OCI-LY7 (cell line): ENCODE data around the gene SART1. TPM values are rescaled to one million over a fixed set of nuclear protein-coding genes. Genes with fewer than 3 reads are reported as not detected.
"Not testable (repeated sequence)": the region's sequence is repeated elsewhere in the genome, so short reads cannot be mapped to it uniquely, and the experiment has no call there.

Experiments used
- BruUV-seq: library from RNA; stranded (reverse); fragments of 400-500 nt; replicated peaks from 2 replicates; lab custom pipeline; 2021; lab: Mats Ljungman, UMichigan
- CTCF ChIA-PET: fragments of 300-600 bp; sonication (Branson Sonifier 250); formaldehyde crosslinking; loops from one replicate; lab custom pipeline; 2022; ENCODE audit warnings: antibody characterized with exemption; ENCODE audit not compliant: unreplicated experiment; lab: Charles Lee
- POLR2A ChIA-PET: fragments of 300-600 bp; sonication (Branson Sonifier 250); formaldehyde crosslinking; loops from one replicate; lab custom pipeline; 2022; ENCODE audit warnings: antibody characterized with exemption; lab: Charles Lee
- DNase-seq: peaks from one replicate; pipeline ENCODE4 v3.0.0-alpha.2; 2015; ENCODE audit warnings: low spot score
- H2AFZ ChIP-seq: fragments of 200-600 bp; sonication (generic), shearing (Covaris generic); 2 replicates; pipeline ENCODE4 v1.6.1; 2014; ENCODE audit warnings: mild to moderate bottlenecking, antibody characterized with exemption, low read length, moderate library complexity
- H3K27ac ChIP-seq: fragments of 200-600 bp; sonication (generic); 2 replicates; pipeline ENCODE4 v1.5.1; 2014; ENCODE audit warnings: mixed run types, low read depth, mild to moderate bottlenecking, moderate library complexity, low read length, inconsistent platforms; ENCODE audit not compliant: poor library complexity, severe bottlenecking
- H3K36me3 ChIP-seq: fragments of 200-600 bp; sonication (generic); 2 replicates; pipeline ENCODE4 v1.6.1; 2014; ENCODE audit warnings: mild to moderate bottlenecking, antibody characterized with exemption, low read length, moderate library complexity, mixed read lengths; ENCODE audit not compliant: insufficient read depth
- H3K4me1 ChIP-seq: fragments of 200-600 bp; sonication (generic); 2 replicates; pipeline ENCODE4 v1.5.1; 2014; ENCODE audit warnings: mild to moderate bottlenecking, low read length; ENCODE audit not compliant: insufficient read depth, poor library complexity, severe bottlenecking
- H3K4me2 ChIP-seq: fragments of 200-600 bp; sonication (generic); 2 replicates; pipeline ENCODE4 v1.6.1; 2014; ENCODE audit warnings: mild to moderate bottlenecking, low read length
- H3K4me3 ChIP-seq: fragments of 200-600 bp; sonication (generic); 2 replicates; pipeline ENCODE4 v1.5.1; 2014; ENCODE audit warnings: mild to moderate bottlenecking, low read depth, low read length; ENCODE audit not compliant: poor library complexity, severe bottlenecking
- H3K79me2 ChIP-seq: fragments of 200-600 bp; sonication (generic); 2 replicates; pipeline ENCODE4 v1.6.1; 2016; ENCODE audit warnings: low read depth, mild to moderate bottlenecking, low read length, moderate library complexity, mixed read lengths; ENCODE audit not compliant: insufficient read depth
- H3K9me2 ChIP-seq: fragments of 200-600 bp; sonication (generic); 2 replicates; pipeline ENCODE4 v1.6.1; 2016; ENCODE audit warnings: mild to moderate bottlenecking, low read length, mixed read lengths; ENCODE audit not compliant: insufficient read depth
- H3K9me3 ChIP-seq: fragments of 200-600 bp; sonication (generic); 2 replicates; pipeline ENCODE4 v1.6.1; 2014; ENCODE audit warnings: mild to moderate bottlenecking, mixed run types, low read length, mixed read lengths
- H4K20me1 ChIP-seq: fragments of 200-600 bp; sonication (generic); 2 replicates; pipeline ENCODE4 v1.6.1; 2014; ENCODE audit warnings: mild to moderate bottlenecking, antibody characterized with exemption, low read length, moderate library complexity, mixed read lengths; ENCODE audit not compliant: insufficient read depth
- EZH2phosphoT487 ChIP-seq: fragments of 200-600 bp; sonication (generic); IDR thresholded peaks from 2 replicates; pipeline ENCODE4 v1.6.1; 2018; ENCODE audit warnings: low read depth, borderline replicate concordance, mild to moderate bottlenecking, mixed run types, antibody characterized with exemption, low read length, moderate library complexity, mixed read lengths
- intact Hi-C: fragments of 100-400 bp; cut with micrococcal nuclease; formaldehyde crosslinking; loops from one replicate; pipeline ENCODE4 v1.10.0; 2022; ENCODE audit not compliant: unreplicated experiment
- total RNA-seq, 2 experiments: library from RNA; depleted of rRNA in 1 of 2; stranded (reverse); fragments of >200 nt in 1 of 2; shearing (Covaris generic) in 1 of 2; gene quantifications; 2 replicates each; pipeline ENCODE4 v1.2.3, GENCODE V29; 2014 to 2022
- TF ChIP-seq, protein P1 (sequence below): fragments of 200-600 bp; sonication (generic); conservative IDR thresholded peaks from 2 replicates; pipeline ENCODE4 v1.5.1; 2014; ENCODE audit warnings: mild to moderate bottlenecking, antibody characterized with exemption, low read length, moderate library complexity, mixed read lengths

The SART1 gene
- total RNA-seq, 2 experiments from 2014 or later, result 50.4 to 55.5 TPM

DNA sequence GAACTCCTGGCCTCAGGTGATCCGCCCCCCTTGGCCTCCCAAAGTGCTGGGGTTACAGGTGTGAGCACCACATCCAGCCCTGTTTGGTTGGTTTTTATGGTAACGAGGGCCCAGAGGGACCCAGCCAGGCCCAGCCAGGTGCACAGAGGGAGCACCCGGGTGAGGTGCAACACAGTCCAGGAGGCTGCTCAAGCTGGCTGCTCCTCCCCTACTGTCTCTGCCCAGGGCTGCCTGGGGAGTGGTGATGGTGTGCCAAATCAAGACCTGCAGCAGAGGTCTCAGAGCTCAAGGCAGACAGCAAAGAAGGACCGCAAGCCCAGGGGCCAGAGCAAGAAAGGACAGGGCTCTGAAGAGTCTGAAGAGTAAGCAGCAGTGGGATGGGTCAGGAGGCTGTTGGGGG is 14.9 kb upstream of the SART1 start:
- DNase-seq, result no peak
- H2AFZ ChIP-seq, result no peak overlapping the region
- H4K20me1 ChIP-seq, result no peaks in the 10 kb centered on the region
- H3K4me3 ChIP-seq, result no peak overlapping the region
- POLR2A ChIA-PET, result interaction anchor here (0.6 kb wide), 1 partner anchor 1143 kb away, joined by 3 read pairs; no protein-coding TSS in a partner anchor
- no TSS peak for BruUV-seq
- H3K79me2 ChIP-seq, result no peaks in the 10 kb centered on the region
- peaks cover 4% of the 10 kb centered on the region for H3K4me1 ChIP-seq
- no peaks in the 10 kb centered on the region for H3K9me2 ChIP-seq
- intact Hi-C loops, result no loop called here
- CTCF ChIA-PET, result no interaction called here
- TF ChIP-seq, protein P1, sequence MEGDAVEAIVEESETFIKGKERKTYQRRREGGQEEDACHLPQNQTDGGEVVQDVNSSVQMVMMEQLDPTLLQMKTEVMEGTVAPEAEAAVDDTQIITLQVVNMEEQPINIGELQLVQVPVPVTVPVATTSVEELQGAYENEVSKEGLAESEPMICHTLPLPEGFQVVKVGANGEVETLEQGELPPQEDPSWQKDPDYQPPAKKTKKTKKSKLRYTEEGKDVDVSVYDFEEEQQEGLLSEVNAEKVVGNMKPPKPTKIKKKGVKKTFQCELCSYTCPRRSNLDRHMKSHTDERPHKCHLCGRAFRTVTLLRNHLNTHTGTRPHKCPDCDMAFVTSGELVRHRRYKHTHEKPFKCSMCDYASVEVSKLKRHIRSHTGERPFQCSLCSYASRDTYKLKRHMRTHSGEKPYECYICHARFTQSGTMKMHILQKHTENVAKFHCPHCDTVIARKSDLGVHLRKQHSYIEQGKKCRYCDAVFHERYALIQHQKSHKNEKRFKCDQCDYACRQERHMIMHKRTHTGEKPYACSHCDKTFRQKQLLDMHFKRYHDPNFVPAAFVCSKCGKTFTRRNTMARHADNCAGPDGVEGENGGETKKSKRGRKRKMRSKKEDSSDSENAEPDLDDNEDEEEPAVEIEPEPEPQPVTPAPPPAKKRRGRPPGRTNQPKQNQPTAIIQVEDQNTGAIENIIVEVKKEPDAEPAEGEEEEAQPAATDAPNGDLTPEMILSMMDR, result no peak
- TF ChIP-seq EZH2phosphoT487, result no peak
- H3K36me3 ChIP-seq, result no peaks in the 10 kb centered on the region
- H3K9me3 ChIP-seq, result no peaks in the 10 kb centered on the region
- no peak overlapping the region for H3K4me2 ChIP-seq
- no peak overlapping the region for H3K27ac ChIP-seq

DNA sequence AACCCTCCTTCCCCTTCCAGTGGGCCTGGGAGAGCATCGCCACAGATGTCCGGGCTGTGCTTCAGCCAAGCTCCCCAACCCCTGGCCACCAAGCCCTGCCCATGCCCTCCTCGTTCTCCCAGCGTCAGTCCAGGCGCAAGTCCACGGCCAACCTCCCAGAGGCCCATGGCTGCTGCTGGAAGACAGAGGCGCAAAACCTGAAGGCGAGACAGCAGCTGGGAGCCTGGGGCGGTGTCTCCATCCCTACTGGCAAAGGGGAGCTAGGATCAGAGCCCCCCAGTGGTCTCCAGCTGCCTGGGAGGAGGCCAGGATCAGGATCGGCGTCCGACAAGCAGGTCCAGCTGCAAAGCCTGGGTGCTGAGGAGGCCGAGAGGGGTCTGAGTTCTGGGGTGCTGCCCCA is 14.4 kb upstream of the SART1 start:
- no peaks in the 10 kb centered on the region for H3K9me3 ChIP-seq
- no peak for DNase-seq
- no peak overlapping the region for H3K4me2 ChIP-seq
- ChIA-PET CTCF (no interaction called here), POLR2A (interaction anchor here (0.7 kb wide), 1 partner anchor 12 kb away, joined by 3 read pairs; no protein-coding TSS in a partner anchor)
- intact Hi-C loops, result no loop called here
- H2AFZ ChIP-seq, result no peak overlapping the region
- no peak overlapping the region for H3K27ac ChIP-seq
- no peak overlapping the region for H3K4me3 ChIP-seq
- peaks cover 4% of the 10 kb centered on the region for H3K4me1 ChIP-seq
- no peaks in the 10 kb centered on the region for H3K36me3 ChIP-seq
- no TSS peak for BruUV-seq
- TF ChIP-seq, protein P1, result no peak
- no peak for TF ChIP-seq EZH2phosphoT487
- no peaks in the 10 kb centered on the region for H3K79me2 ChIP-seq
- no peaks in the 10 kb centered on the region for H4K20me1 ChIP-seq
- no peaks in the 10 kb centered on the region for H3K9me2 ChIP-seq

- no TSS peak for BruUV-seq
- Histone ChIP-seq H3K9me3 (no peaks in the 10 kb centered on the region), H3K4me3 (no peak overlapping the region), H4K20me1 (no peaks in the 10 kb centered on the region), H3K9me2 (no peaks in the 10 kb centered on the region), H3K36me3 (no peaks in the 10 kb centered on the region), H3K4me2 (no peak overlapping the region), H3K79me2 (no peaks in the 10 kb centered on the region), H2AFZ (no peak overlapping the region), H3K27ac (no peak overlapping the region), H3K4me1 (peaks cover 4% of the 10 kb centered on the region)
- intact Hi-C loops, result no loop called here
- TF ChIP-seq EZH2phosphoT487, result no peak
- TF ChIP-seq, protein P1, result no peak
- DNase-seq, result no peak
- CTCF ChIA-PET, result no interaction called here
- POLR2A ChIA-PET, result interaction anchor here (0.7 kb wide), 1 partner anchor 12 kb away, joined by 3 read pairs; no protein-coding TSS in a partner anchor
Observed at GRCh38 chr11:65947603-65948125, 13.9 kb upstream of the SART1 start.

GRCh38 chr11:65950711-65951110 is 10.8 kb upstream of the SART1 start:
- H3K4me2 ChIP-seq, BruUV-seq, DNase-seq, CTCF ChIA-PET, POLR2A ChIA-PET, intact Hi-C loops, H3K9me3 ChIP-seq, H3K4me1 ChIP-seq, H3K4me3 ChIP-seq, H3K79me2 ChIP-seq, H4K20me1 ChIP-seq, H3K9me2 ChIP-seq, H3K36me3 ChIP-seq, H3K27ac ChIP-seq, H2AFZ ChIP-seq: not testable (repeated sequence)
